GM19463 (cell line): ENCODE measurements around the gene HNRNPUL1.
"Not testable (repeated sequence)": the region's sequence is repeated elsewhere in the genome, so short reads cannot be mapped to it uniquely, and the experiment has no call there.

Experiments used
- ATAC-seq: cut with Tn5 transposase; IDR thresholded peaks from one replicate; pipeline ENCODE4 v1.9.1; 2021; ENCODE audit warnings: mild to moderate bottlenecking, moderate library complexity; ENCODE audit not compliant: unreplicated experiment

HNRNPUL1 gene

DNA sequence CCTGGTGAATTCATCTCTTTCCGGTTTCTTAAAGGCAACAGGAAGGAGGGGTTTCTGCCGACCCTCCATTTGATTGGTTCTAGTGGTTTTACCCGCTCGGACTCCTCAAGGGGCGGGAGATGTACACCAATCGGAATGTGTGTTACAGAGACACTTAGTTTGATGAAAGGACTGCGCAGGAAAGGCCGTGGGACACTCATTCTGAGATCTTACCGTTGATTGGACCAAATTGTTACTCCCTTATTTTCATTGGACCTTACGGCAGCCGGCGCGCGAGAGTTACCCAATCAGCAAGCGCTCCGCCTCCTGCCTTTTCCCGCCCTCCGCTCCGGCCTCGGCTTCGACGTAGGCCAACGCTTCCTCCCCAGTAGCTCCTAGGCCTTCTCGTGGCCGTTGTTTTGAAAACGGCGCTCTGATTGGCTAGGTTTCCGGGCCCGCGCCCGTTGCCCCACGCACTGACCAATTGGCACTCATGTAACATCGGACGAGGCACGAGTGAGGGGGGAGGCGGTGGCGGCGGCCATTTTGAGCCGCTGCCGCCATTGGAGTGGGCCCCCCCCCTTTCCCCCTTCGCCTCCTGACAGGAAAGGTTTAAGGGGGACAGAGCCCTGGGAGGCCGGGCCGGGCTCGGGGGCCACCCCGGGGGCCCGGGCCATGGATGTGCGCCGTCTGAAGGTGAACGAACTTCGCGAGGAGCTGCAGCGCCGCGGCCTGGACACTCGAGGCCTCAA, at the start of gene HNRNPUL1:
Gene HNRNPUL1, plus strand, starts transcription at position 523 of the 731 bp plus-strand sequence. Its CDS starts 132 bp downstream, at position 655.
- ATAC-seq = peak; percentile 63

DNA sequence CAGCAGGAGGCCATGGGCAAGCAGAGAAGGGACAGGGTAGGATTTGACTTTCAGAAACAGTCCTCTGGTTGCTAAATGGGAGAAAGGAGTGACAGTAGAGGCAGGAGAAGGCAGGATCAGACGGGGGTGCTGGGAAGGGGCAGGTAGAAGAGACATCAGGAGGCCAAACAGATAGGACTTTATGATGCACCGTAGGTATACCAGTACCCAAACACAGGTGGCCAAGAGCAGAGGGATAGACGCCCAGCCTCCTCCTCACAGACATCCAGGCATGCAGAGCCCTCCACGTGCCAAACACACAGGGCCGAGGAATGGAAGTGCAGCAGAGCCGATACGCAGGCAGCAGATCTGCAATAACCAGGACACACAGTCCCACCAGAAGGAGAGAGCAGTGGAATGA, 46.4 kb upstream of the HNRNPUL1 start:
- ATAC-seq = no peak

DNA sequence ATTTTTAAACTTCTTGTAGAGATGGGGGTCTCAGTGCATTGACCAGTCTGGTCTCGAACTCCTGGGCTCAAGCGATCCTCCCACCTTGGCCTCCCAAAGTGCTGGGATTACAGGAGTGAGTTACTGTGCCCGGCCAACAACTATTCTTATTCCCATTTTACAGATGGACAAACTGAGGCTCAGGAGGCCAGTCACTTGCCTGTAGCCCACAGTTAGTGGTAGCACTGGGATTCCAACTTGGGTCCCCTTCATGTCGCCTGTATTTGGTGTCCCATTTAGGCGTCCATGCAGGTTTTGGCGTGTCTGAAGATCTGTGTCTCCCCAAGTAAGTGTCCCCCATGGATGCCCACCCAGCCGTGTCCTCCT, 45.9 kb upstream of the HNRNPUL1 start:
- ATAC-seq = no peak

- ATAC-seq = no peak
These were observed 45.3 kb upstream of the HNRNPUL1 start, which contains the start of gene AXL for GRCh38 chr19:41218615-41219507. AXL (plus strand) TSS chr19:41219223; CDS start chr19:41219393, 170 bp downstream.

DNA sequence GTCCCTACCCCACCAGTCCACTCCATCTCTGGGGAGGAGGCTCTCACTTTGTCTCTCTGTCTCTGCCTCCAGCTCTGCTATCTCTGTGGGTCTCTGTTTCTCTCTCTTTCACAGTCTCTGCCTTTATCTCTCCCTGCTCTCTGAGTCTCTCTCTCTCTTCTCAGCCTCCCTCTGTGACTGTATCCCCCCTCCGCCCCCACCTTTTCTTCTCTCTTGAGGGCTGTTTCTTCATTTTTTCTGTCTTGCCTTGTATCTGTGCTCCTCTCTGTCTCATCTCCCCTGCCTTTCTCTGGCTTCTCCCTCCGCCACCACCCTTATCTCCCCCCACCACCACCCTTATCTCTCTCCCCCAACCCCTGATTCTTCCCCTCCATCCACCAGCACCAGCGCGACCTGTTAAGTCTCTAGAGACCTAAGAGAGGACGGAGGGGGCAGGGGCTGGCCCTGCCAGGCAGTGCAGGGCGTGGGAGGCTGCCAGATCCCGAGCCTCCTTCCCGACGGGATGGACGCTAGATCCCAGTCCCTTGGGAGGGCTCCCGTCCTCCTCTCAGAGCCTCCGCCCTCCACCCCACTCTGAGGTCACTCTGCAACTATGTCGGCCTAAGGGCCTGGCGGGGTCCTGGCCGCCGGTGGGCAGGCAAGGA, 44.1 kb upstream of the HNRNPUL1 start:
- no peak for ATAC-seq

GRCh38 chr19:41220811-41221210, 43.4 kb upstream of the HNRNPUL1 start:
- ATAC-seq = no peak

DNA sequence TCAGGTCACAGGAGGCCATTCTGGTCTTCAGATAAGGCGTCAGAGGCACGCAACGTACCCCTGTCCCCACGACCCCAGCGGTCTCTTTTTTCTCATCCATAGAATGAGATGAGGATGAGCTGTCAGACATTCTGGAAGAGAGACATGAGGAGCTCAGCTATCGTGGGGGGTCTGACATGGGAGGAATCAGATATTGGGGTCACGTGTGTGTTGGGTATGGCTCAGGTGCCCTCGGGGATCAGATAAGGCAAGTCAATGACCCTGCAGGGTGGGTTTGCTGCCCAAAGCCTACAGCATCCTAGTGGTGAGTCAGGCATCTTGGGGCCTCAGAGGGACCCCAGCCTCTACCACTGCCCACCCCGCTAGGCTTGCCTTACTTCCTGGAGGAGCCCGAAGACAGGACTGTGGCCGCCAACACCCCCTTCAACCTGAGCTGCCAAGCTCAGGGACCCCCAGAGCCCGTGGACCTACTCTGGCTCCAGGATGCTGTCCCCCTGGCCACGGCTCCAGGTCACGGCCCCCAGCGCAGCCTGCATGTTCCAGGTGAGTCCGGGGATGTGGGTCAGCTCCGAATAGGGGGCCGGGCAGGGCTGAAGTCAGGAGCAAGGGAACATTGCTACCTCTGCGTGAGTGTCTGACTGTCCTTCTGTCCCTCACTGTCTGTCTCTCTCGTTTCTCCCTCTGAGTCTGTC, 42.5 kb upstream of the HNRNPUL1 start:
- ATAC-seq = no peak

- ATAC-seq = no peak
These were observed 41.9 kb upstream of the HNRNPUL1 start for GRCh38 chr19:41222240-41222639.

GRCh38 chr19:41223431-41224234, 40.5 kb upstream of the HNRNPUL1 start:
- ATAC-seq = no peak

DNA sequence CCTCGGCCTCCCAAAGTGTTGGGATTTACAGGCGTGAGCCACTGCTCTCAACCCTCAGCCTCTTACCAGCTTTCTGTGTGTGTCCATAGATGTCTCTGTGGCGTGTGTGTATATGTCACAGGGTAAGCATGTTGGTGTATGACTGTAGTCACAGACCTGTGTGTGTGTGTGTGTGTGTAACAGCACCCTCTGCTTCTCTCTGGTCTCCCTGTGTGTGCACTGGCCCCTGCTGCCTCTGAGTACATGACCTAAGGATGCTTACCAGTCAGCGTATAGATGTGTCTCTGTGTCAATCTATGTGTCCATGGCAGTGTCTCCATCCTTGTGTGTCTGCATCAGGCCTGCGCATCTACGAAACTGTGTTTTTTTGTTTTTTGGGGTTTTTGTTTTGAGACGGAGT, 39.5 kb upstream of the HNRNPUL1 start:
- ATAC-seq = no peak

DNA sequence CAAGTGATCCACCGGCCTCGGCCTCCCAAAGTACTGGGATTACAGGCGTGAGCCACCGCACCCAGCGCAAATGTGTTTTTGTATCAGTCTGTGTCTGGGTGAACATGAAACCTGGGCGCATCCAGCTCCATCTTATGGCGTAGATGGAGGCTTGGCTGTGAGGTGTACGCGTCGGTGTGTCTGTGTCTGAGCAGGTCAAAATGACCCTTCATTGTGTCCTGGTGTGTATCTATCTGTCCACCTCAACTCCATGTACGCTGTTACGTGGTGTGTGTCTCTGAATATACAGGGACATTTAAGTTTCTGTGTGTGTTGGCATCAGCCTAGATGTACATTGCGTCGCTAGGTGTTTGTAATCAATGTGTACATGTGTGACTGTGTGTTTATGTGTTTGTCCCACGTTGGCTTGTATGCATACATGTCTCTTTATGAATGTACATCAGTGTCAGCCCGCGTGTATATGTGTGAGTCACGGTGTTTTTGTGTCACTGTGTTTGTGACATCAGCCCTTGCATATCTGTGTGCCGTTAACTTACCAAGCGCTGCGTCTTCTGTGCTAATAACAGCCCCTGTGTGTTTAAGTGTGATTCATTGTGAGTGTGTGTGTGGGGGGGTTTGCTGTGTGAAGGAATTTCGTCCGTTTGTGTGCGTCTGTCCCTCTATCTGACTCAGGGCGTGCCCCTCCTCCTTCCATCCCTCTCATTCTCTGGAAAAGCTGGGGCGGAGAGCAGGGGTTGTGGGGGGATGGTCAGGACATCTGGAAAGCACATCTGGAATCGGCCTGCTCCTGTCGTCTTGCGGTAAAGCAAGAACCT, 38.7 kb upstream of the HNRNPUL1 start:
- ATAC-seq = no peak

GRCh38 chr19:41226053-41226873, 37.9 kb upstream of the HNRNPUL1 start:
- no peak for ATAC-seq

DNA sequence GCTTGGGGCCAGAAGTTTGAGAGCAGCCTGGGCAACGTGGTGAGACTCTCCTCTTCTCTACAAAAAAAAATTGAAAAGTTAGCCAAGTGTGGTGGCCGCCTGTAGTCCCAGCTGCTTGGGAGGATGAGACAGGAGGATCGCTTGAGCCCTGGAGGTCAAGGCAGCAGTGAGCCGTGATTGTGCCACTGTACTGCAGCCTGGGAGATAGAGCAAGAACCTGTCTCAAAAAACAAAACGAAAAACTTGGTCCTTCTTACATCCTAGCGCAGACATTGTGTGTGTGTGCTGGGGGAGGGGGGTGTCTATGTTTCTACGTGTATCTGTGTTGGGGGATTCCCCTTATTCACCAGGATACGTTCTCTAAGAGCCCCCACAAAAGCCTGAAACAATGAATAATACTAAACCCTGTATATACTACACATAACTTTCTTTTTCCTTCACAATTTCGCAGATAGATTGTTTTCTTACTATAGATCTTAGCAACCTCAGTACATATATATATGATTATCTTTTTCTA, 37.2 kb upstream of the HNRNPUL1 start:
- ATAC-seq = no peak

- ATAC-seq = no peak
These were observed 35.7 kb upstream of the HNRNPUL1 start for GRCh38 chr19:41228486-41228885.

- not testable (repeated sequence) for ATAC-seq
These were observed 34.8 kb upstream of the HNRNPUL1 start for GRCh38 chr19:41229338-41229737.

DNA sequence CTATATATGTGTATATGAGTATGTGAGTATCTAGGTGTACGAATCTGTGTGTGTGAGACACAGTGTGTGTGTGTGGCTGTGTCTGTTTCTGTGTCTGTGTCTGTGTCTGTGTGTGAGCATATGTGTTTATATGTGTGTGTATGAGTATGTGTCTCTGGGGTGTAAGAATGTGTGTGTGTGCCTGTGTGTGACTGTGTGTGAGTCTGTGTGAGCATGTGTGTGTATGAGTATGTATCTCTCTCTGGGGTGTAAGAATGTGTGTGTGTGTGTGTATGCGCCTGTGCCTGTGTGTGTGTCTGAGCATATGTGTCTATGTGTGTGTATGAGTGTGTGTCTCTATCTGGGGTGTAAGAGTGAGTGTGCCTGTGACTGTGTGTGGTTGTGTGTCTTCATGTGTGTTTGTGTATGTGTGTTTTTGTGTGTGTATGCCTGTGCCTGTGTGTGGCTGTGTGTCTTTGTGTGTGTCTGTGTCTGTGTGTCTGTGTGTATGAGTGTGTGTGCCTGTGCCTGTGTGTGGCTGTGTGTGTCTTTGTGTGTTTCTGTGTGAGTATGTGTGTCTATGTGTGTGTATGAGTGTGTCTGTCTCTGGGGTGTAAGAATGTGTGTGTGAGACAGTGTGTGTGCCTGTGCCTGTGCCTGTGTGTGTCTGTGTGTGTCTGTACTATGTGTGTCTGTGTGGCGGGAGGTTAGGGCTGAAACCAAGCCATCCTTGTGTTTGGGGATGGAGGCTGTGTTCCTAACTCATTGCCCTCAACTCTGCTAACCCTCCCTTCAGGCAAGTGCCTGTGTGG, 33.9 kb upstream of the HNRNPUL1 start:
- ATAC-seq = no peak

DNA sequence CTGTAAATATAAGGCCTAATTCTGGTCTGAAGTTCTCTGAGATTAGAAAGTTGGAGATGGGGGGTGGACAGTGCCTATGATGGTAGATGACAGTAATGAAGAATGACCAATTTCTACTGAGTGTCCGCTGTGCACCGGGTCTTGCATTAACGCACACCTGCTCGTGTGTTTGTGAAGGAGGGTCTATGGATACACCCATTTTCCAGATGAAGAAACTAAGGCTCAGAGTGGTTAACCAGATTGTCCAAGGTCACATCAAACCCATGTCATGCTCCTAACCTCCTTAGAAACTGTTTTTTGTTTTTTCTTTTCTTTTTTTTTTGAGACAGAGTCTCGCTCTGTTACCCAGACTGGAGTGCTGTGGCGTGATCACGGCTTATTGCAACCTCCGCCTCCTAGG, 31.5 kb upstream of the HNRNPUL1 start:
- ATAC-seq = no peak
